IMR-90 (cell line): ENCODE measurements around the gene GRIN2A. TPM values are rescaled to one million over a fixed set of nuclear protein-coding genes. Genes with fewer than 3 reads are reported as not detected.

Source experiments
- ATAC-seq: fragments of 200-7000 bp; cut with Tn5 transposase; 2 replicates; pipeline ENCODE4 v1.9.1; 2020; ENCODE audit warnings: low read depth, mild to moderate bottlenecking, moderate library complexity
- BruUV-seq: library from RNA; stranded (reverse); fragments of 400-500 nt; replicated peaks from 2 replicates; lab custom pipeline; 2021; lab: Mats Ljungman, UMichigan
- CTCF ChIA-PET: fragments of 300-600 bp; formaldehyde crosslinking; extraction: SDS; loops from one replicate; lab custom pipeline; 2021; ENCODE audit warnings: antibody characterized with exemption; lab: Yijun Ruan, JAX
- POLR2A ChIA-PET: fragments of 300-600 bp; sonication (Branson Sonifier 250); formaldehyde crosslinking; loops from one replicate; lab custom pipeline; 2022; ENCODE audit warnings: antibody characterized with exemption; ENCODE audit not compliant: unreplicated experiment; lab: Charles Lee
- DNase-seq: peaks from one replicate; pipeline ENCODE4 v3.0.0; 2013
- H2AFZ ChIP-seq: replicated peaks from 2 replicates; pipeline ENCODE3; 2013; ENCODE audit warnings: low read length, mild to moderate bottlenecking; ENCODE audit not compliant: poor library complexity
- H2AK5ac ChIP-seq: 2 replicates; pipeline ENCODE4 v1.6.1; 2013; ENCODE audit warnings: low read depth, low read length, inconsistent platforms
- H2AK9ac ChIP-seq: replicated peaks from 2 replicates; pipeline ENCODE3; 2013; ENCODE audit warnings: mild to moderate bottlenecking, low read depth, low read length, moderate library complexity; ENCODE audit not compliant: poor library complexity
- H2BK120ac ChIP-seq: 2 replicates; pipeline ENCODE4 v1.6.1; 2013; ENCODE audit warnings: low read depth, low read length, inconsistent platforms
- H2BK15ac ChIP-seq: 3 replicates; pipeline ENCODE4 v1.6.1; 2013; ENCODE audit warnings: low read depth, low read length, inconsistent platforms
- H2BK20ac ChIP-seq: 2 replicates; pipeline ENCODE4 v1.6.1; 2013; ENCODE audit warnings: low read depth, mild to moderate bottlenecking, inconsistent platforms, low read length, moderate library complexity
- H2BK5ac ChIP-seq: 2 replicates; pipeline ENCODE4 v1.6.1; 2013; ENCODE audit warnings: mild to moderate bottlenecking, low read depth, low read length, inconsistent platforms; ENCODE audit not compliant: poor library complexity, severe bottlenecking
- H3K14ac ChIP-seq: replicated peaks from 2 replicates; pipeline ENCODE4 v1.6.1; 2013; ENCODE audit warnings: low read depth, low read length, inconsistent platforms
- H3K18ac ChIP-seq: 2 replicates; pipeline ENCODE4 v1.6.1; 2013; ENCODE audit warnings: low read depth, low read length, control low read depth
- H3K23ac ChIP-seq: 2 replicates; pipeline ENCODE4 v1.6.1; 2013; ENCODE audit warnings: low read depth, low read length, inconsistent platforms
- H3K27ac ChIP-seq: 2 replicates; pipeline ENCODE4 v1.5.1; 2013; ENCODE audit warnings: mild to moderate bottlenecking, control low read depth, low read length; ENCODE audit not compliant: insufficient read depth
- H3K27me3 ChIP-seq: 2 replicates; pipeline ENCODE4 v1.6.1; 2013; ENCODE audit warnings: low read length; ENCODE audit not compliant: control insufficient read depth, insufficient read depth
- H3K36me3 ChIP-seq: 2 replicates; pipeline ENCODE4 v1.6.1; 2013; ENCODE audit warnings: low read length, mixed read lengths; ENCODE audit not compliant: control insufficient read depth, insufficient read depth
- H3K4ac ChIP-seq: 2 replicates; pipeline ENCODE4 v1.6.1; 2013; ENCODE audit warnings: low read depth, low read length, inconsistent platforms
- H3K4me1 ChIP-seq: 2 replicates; pipeline ENCODE4 v1.6.1; 2013; ENCODE audit warnings: low read length, mixed read lengths; ENCODE audit not compliant: control insufficient read depth, insufficient read depth
- H3K4me2 ChIP-seq: 2 replicates; pipeline ENCODE4 v1.6.1; 2013; ENCODE audit warnings: low read depth, mild to moderate bottlenecking, control low read depth, low read length, moderate library complexity
- H3K4me3 ChIP-seq: 2 replicates; pipeline ENCODE4 v1.5.1; 2013; ENCODE audit warnings: low read depth, mild to moderate bottlenecking, control low read depth, low read length, moderate library complexity; ENCODE audit not compliant: insufficient read depth
- H3K56ac ChIP-seq: 2 replicates; pipeline ENCODE4 v1.6.1; 2013; ENCODE audit warnings: low read length, inconsistent platforms; ENCODE audit not compliant: insufficient read depth; ENCODE audit errors: extremely low read depth
- H3K79me1 ChIP-seq, 2 experiments: 2 replicates each; pipeline ENCODE4 v1.6.1; 2013; ENCODE audit warnings: low read length in 2 of 2, inconsistent platforms in 1 of 2, low read depth in 1 of 2
- H3K9ac ChIP-seq: 2 replicates; pipeline ENCODE4 v1.6.1; 2013; ENCODE audit warnings: low read depth, low read length, control low read depth
- H3K9me1 ChIP-seq: 2 replicates; pipeline ENCODE4 v1.6.1; 2013; ENCODE audit warnings: low read length, inconsistent platforms; ENCODE audit not compliant: insufficient read depth
- H3K9me3 ChIP-seq: 2 replicates; pipeline ENCODE4 v1.6.1; 2013; ENCODE audit warnings: low read length; ENCODE audit not compliant: control insufficient read depth, insufficient read depth
- H4K20me1 ChIP-seq: 2 replicates; pipeline ENCODE4 v1.6.1; 2013; ENCODE audit warnings: low read length, inconsistent platforms; ENCODE audit not compliant: insufficient read depth
- H4K5ac ChIP-seq: 2 replicates; pipeline ENCODE4 v1.6.1; 2013; ENCODE audit warnings: mild to moderate bottlenecking, low read depth, low read length, control low read depth
- H4K8ac ChIP-seq, 2 experiments: 2 replicates each; pipeline ENCODE4 v1.6.1; 2013; ENCODE audit warnings: low read depth in 2 of 2, low read length in 2 of 2, control low read depth in 1 of 2, inconsistent platforms in 1 of 2
- H4K91ac ChIP-seq: 2 replicates; pipeline ENCODE4 v1.6.1; 2013; ENCODE audit warnings: low read depth, low read length, inconsistent platforms; ENCODE audit not compliant: insufficient read depth
- BHLHE40 ChIP-seq: fragments of 150-350 bp; IDR thresholded peaks from 2 replicates; pipeline ENCODE4 v1.6.1; 2016; ENCODE audit warnings: mild to moderate bottlenecking, low read depth, low read length
- CEBPB ChIP-seq: IDR thresholded peaks from 2 replicates; pipeline ENCODE4 v1.6.1; 2012; ENCODE audit warnings: low read depth, low read length, improper control_type of control experiment
- CHD1 ChIP-seq: IDR thresholded peaks from 2 replicates; pipeline ENCODE4 v1.6.1; 2012; ENCODE audit warnings: low read depth, low read length, improper control_type of control experiment
- CTCF ChIP-seq: conservative IDR thresholded peaks from 2 replicates; pipeline ENCODE4 v1.5.1; 2012; ENCODE audit warnings: mild to moderate bottlenecking, low read depth, low read length, improper control_type of control experiment
- FOS ChIP-seq: fragments of 150-350 bp; IDR thresholded peaks from 2 replicates; pipeline ENCODE4 v1.6.1; 2016; ENCODE audit warnings: low read depth, low read length
- MAFK ChIP-seq: IDR thresholded peaks from 2 replicates; pipeline ENCODE4 v1.6.1; 2012; ENCODE audit warnings: low read depth, low read length, improper control_type of control experiment
- MAZ ChIP-seq: IDR thresholded peaks from 2 replicates; pipeline ENCODE4 v1.6.1; 2012; ENCODE audit warnings: low read depth, mild to moderate bottlenecking, low read length, improper control_type of control experiment, moderate library complexity, borderline replicate concordance
- NFE2L2 ChIP-seq: fragments of 150-350 bp; IDR thresholded peaks from 2 replicates; pipeline ENCODE4 v1.6.1; 2016; ENCODE audit warnings: low read depth, mild to moderate bottlenecking, low read length
- RAD21 ChIP-seq: IDR thresholded peaks from 2 replicates; pipeline ENCODE4 v1.6.1; 2012; ENCODE audit warnings: low read length, improper control_type of control experiment
- RCOR1 ChIP-seq: IDR thresholded peaks from 2 replicates; pipeline ENCODE4 v1.6.1; 2012; ENCODE audit warnings: mild to moderate bottlenecking, low read length, improper control_type of control experiment; ENCODE audit not compliant: insufficient replicate concordance
- WGBS, 2 experiments: methylation state at CpG; one replicate each; pipeline versions ENCODE4 v1.1.5 to v1.1.7; 2013; ENCODE audit warnings: missing lambda C conversion rate in 2 of 2; ENCODE audit not compliant: insufficient read length in 1 of 2; ENCODE audit errors: extremely low coverage in 2 of 2; 5-methylcytosine and 5-hydroxymethylcytosine counted together
- dilution Hi-C: fragments of 300-500 bp; cut with HindIII; formaldehyde crosslinking; loops from one replicate; pipeline ENCODE4 v1.14.3; 2018; ENCODE audit warnings: low sequenced_read_pairs; ENCODE audit not compliant: unreplicated experiment
- in situ Hi-C: fragments of 300-500 bp; cut with MboI; formaldehyde crosslinking; loops from 3 replicates; pipeline ENCODE4 v1.14.3; 2019; ENCODE audit warnings: low sequenced_read_pairs, inconsistent platforms, mixed read lengths
- intact Hi-C: fragments of 100-400 bp; cut with micrococcal nuclease; formaldehyde crosslinking; loops from 2 replicates; pipeline ENCODE4 v1.10.0; 2022
- polyA plus RNA-seq, 3 experiments: library from polyadenylated mRNA; depleted of rRNA; stranded (reverse); fragments of >200 nt; gene quantifications; 2 replicates each; pipeline ENCODE4 v1.2.3, GENCODE V29; 2012; ENCODE audit warnings: low replicate concordance in 1 of 3
- total RNA-seq: library from RNA; depleted of rRNA; stranded (reverse); fragments of >200 nt; gene quantifications from 2 replicates; pipeline ENCODE4 v1.2.3, GENCODE V29; 2012
- TF ChIP-seq, protein P1 (sequence below): fragments of 150-350 bp; IDR thresholded peaks from 2 replicates; pipeline ENCODE4 v1.6.1; 2016; ENCODE audit warnings: low read depth, mild to moderate bottlenecking, low read length, moderate library complexity, borderline replicate concordance
- TF ChIP-seq, protein P2 (sequence below): fragments of 150-350 bp; IDR thresholded peaks from 2 replicates; pipeline ENCODE4 v1.6.1; 2017; ENCODE audit warnings: mild to moderate bottlenecking, antibody characterized with exemption, low read length, low read depth

Gene GRIN2A
- total and polyA plus RNA-seq, 2 of the 4 experiments (the other 2 are of a cell fraction): under 0.01 TPM; not detected in 1

DNA sequence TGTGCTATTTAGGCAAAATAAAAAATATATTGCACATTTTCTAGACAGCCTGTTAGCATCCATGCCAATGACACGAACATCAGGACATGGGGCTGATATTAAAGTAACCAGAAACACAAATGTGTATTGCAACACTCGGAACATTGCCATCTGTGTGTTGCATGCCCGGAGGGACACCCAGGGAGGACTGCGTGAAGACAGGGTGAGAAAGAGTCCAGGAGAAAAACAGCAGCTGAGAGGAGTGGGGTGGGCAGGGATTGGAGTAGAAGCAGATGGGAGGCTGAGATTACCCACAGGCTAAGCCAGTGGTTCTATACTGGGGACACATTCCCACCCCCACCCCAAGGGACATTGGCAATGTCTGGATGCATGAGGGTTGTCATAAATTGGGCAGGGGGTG, 114.8 kb downstream of the GRIN2A start:
- Histone ChIP-seq H2AK9ac (no peak overlapping the region), H3K4me1 (no peaks in the 10 kb centered on the region), H2BK15ac (no peak overlapping the region), H3K14ac (no peak overlapping the region), H2AK5ac (no peak overlapping the region), H3K4ac (no peak overlapping the region), H2BK120ac (no peak overlapping the region), H3K27me3 (no peaks in the 10 kb centered on the region), H4K91ac (no peak overlapping the region), H2BK5ac (no peak overlapping the region), H3K4me3 (no peak overlapping the region), H3K79me1 (no peaks in the 10 kb centered on the region), H2AFZ (no peak overlapping the region), H3K18ac (no peak overlapping the region), H3K9ac (no peak overlapping the region), H3K9me3 (peaks cover 11% of the 10 kb centered on the region), H3K4me2 (no peak overlapping the region), H4K5ac (no peak overlapping the region), H4K8ac (no peak overlapping the region), H3K36me3 (no peaks in the 10 kb centered on the region), H3K27ac (no peak overlapping the region), H3K56ac (no peak overlapping the region), H2BK20ac (no peak overlapping the region), H3K23ac (no peak overlapping the region), H4K20me1 (no peaks in the 10 kb centered on the region), H3K9me1 (no peaks in the 10 kb centered on the region)
- intact Hi-C loops: no loop called here
- ATAC-seq (no peak), DNase-seq (no peak)
- POLR2A ChIA-PET: no interaction called here
- dilution Hi-C loops: no loop called here
- no TSS peak for BruUV-seq
- in situ Hi-C loops: no loop called here
- 0% methylated on average over 1 of the region's 4 CpGs; no CpG with 5 or more reads in 1 of the 2 experiments for WGBS, 2 experiments
- CTCF ChIA-PET: no interaction called here
- TF ChIP-seq NFE2L2 (no peak), RAD21 (no peak), CTCF (no peak), CHD1 (no peak), CEBPB (no peak), MAFK (no peak), FOS (no peak), BHLHE40 (no peak), RCOR1 (no peak), MAZ (no peak)
- TF ChIP-seq, protein P1, sequence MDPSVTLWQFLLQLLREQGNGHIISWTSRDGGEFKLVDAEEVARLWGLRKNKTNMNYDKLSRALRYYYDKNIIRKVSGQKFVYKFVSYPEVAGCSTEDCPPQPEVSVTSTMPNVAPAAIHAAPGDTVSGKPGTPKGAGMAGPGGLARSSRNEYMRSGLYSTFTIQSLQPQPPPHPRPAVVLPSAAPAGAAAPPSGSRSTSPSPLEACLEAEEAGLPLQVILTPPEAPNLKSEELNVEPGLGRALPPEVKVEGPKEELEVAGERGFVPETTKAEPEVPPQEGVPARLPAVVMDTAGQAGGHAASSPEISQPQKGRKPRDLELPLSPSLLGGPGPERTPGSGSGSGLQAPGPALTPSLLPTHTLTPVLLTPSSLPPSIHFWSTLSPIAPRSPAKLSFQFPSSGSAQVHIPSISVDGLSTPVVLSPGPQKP: no peak
- TF ChIP-seq, protein P2, sequence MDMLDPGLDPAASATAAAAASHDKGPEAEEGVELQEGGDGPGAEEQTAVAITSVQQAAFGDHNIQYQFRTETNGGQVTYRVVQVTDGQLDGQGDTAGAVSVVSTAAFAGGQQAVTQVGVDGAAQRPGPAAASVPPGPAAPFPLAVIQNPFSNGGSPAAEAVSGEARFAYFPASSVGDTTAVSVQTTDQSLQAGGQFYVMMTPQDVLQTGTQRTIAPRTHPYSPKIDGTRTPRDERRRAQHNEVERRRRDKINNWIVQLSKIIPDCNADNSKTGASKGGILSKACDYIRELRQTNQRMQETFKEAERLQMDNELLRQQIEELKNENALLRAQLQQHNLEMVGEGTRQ: no peak
